K562 (cell line): ENCODE measurements around the gene VWA1. TPM values are rescaled to one million over a fixed set of nuclear protein-coding genes. Genes with fewer than 3 reads are reported as not detected.

Experiments used
- ATAC-seq: fragments of 200-7000 bp; cut with Tn5 transposase; 3 replicates; pipeline ENCODE4 v1.9.1; 2020; ENCODE audit warnings: moderate library complexity
- BruUV-seq: library from RNA; stranded (reverse); fragments of 400-500 nt; replicated peaks from 2 replicates; lab custom pipeline; 2021; lab: Mats Ljungman, UMichigan
- CTCF ChIA-PET: fragments of 300-600 bp; formaldehyde crosslinking; extraction: SDS; loops from one replicate; lab custom pipeline; 2021; ENCODE audit warnings: low intra/inter-chr PET ratio; lab: Yijun Ruan, JAX
- POLR2A ChIA-PET: fragments of 300-600, 350-650 bp; sonication (Branson Sonifier 250); formaldehyde crosslinking; extraction: SDS; loops from one replicate; lab custom pipeline; 2021; ENCODE audit warnings: antibody characterized with exemption, inconsistent platforms; lab: Yijun Ruan, JAX
- DNase-seq, 4 experiments: peaks; one replicate each; pipeline versions ENCODE4 v3.0.0 to v3.0.0-alpha.2; 2011 to 2018; ENCODE audit warnings: low spot score in 3 of 4, mixed read lengths in 3 of 4; ENCODE audit errors: extremely low read depth in 1 of 4
- FAIRE-seq: peaks from 2 replicates; lab custom pipeline; 2011; peaks lifted over from hg19 to GRCh38; lab: Jason Lieb, UNC
- H2AFZ ChIP-seq: 2 replicates; pipeline ENCODE4 v1.6.0; 2011; ENCODE audit warnings: low read depth, low read length, control low read depth, inconsistent platforms
- H3K27ac ChIP-seq: fragments of 200-600 bp; 3 replicates; pipeline ENCODE4 v1.8.0; 2011; ENCODE audit warnings: low read depth, mild to moderate bottlenecking, control low read depth, inconsistent platforms, low read length, moderate library complexity, mixed read lengths; ENCODE audit errors: extremely low read depth
- H3K27me3 ChIP-seq, 2 experiments: fragments of 300-600 bp in 1 of 2; 2 replicates in 1 of 2; 3 replicates in 1 of 2; pipeline versions ENCODE4 v1.6.0 to v1.8.0; 2011; ENCODE audit warnings: inconsistent platforms in 2 of 2, low read length in 2 of 2, mild to moderate bottlenecking in 1 of 2, mixed read lengths in 1 of 2, moderate library complexity in 1 of 2; ENCODE audit not compliant: control insufficient read depth in 2 of 2, insufficient read depth in 2 of 2
- H3K36me3 ChIP-seq: fragments of 300-600 bp; 3 replicates; pipeline ENCODE4 v1.8.0; 2011; ENCODE audit warnings: mild to moderate bottlenecking, low read length, inconsistent platforms; ENCODE audit not compliant: control insufficient read depth, insufficient read depth
- H3K4me1 ChIP-seq, 2 experiments: fragments of 200-600 bp in 1 of 2; replicated peaks in 1 of 2; 2 replicates in 1 of 2; 3 replicates in 1 of 2; pipeline versions ENCODE4 v1.5.1 to v1.8.0; 2011; ENCODE audit warnings: inconsistent platforms in 2 of 2, low read length in 2 of 2, mild to moderate bottlenecking in 1 of 2, mixed read lengths in 1 of 2, moderate library complexity in 1 of 2; ENCODE audit not compliant: control insufficient read depth in 2 of 2, insufficient read depth in 2 of 2
- H3K4me2 ChIP-seq: 2 replicates; pipeline ENCODE4 v1.6.1; 2011; ENCODE audit warnings: low read length, control low read depth, inconsistent platforms, mixed read lengths; ENCODE audit not compliant: insufficient read depth
- H3K4me3 ChIP-seq: fragments of 200-600 bp; sonication (generic), shearing (Covaris generic); 2 replicates; pipeline ENCODE4 v1.5.1; 2016; ENCODE audit warnings: control low read depth, inconsistent platforms
- H3K79me2 ChIP-seq: fragments of 200-600 bp; 3 replicates; pipeline ENCODE4 v1.8.0; 2011; ENCODE audit warnings: low read length, inconsistent platforms; ENCODE audit not compliant: control insufficient read depth, insufficient read depth
- H3K9ac ChIP-seq, 2 experiments: 2 replicates each; pipeline versions ENCODE4 v1.6.0 to v1.6.1; 2011; ENCODE audit warnings: low read depth in 2 of 2, low read length in 2 of 2, control low read depth in 1 of 2, inconsistent platforms in 1 of 2, mild to moderate bottlenecking in 1 of 2, mixed read lengths in 1 of 2; ENCODE audit not compliant: insufficient read depth in 1 of 2
- H3K9me1 ChIP-seq: one replicate; pipeline ENCODE4 v1.6.0; 2011; ENCODE audit warnings: inconsistent platforms, mild to moderate bottlenecking, low read length, moderate library complexity; ENCODE audit not compliant: control insufficient read depth, insufficient read depth
- H3K9me3 ChIP-seq: replicated peaks from 2 replicates; pipeline ENCODE4 v1.5.1; 2011; ENCODE audit warnings: low read depth, low read length, inconsistent platforms; ENCODE audit not compliant: control insufficient read depth, insufficient read depth
- H4K20me1 ChIP-seq: replicated peaks from 2 replicates; pipeline ENCODE4 v1.6.1; 2011; ENCODE audit warnings: low read length, inconsistent platforms, mixed read lengths; ENCODE audit not compliant: control insufficient read depth, insufficient read depth
- ARID1B ChIP-seq: fragments of 450-650 bp; IDR thresholded peaks from 2 replicates; pipeline ENCODE4 v1.6.1; 2016; ENCODE audit warnings: antibody characterized with exemption, mild to moderate bottlenecking, inconsistent platforms
- ARNT ChIP-seq, 2 experiments: fragments of 450-650 bp; IDR thresholded peaks; 2 replicates each; pipeline ENCODE4 v1.6.1; 2016; ENCODE audit warnings: mild to moderate bottlenecking in 1 of 2
- GABPA ChIP-seq: fragments of 200-800 bp; sonication (Bioruptor generic); conservative IDR thresholded peaks from 2 replicates; pipeline ENCODE4 v1.6.1; 2016; ENCODE audit warnings: low read depth, missing genetic modification characterization, missing compliant biosample characterization
- KLF13 ChIP-seq: fragments of 450-650 bp; IDR thresholded peaks from 2 replicates; pipeline ENCODE4 v1.6.1; 2016; ENCODE audit warnings: missing genetic modification characterization, low read depth, mild to moderate bottlenecking, missing compliant biosample characterization, moderate library complexity, borderline replicate concordance
- NCOA1 ChIP-seq: fragments of 450-650 bp; IDR thresholded peaks from 2 replicates; pipeline ENCODE4 v1.6.1; 2016; ENCODE audit warnings: low read depth
- RBM34 ChIP-seq: fragments of 200-400 bp; formaldehyde crosslinking; IDR thresholded peaks from 2 replicates; pipeline ENCODE4 v1.6.1; 2018; ENCODE audit warnings: low read length, borderline replicate concordance; ENCODE audit not compliant: insufficient read depth
- TBP ChIP-seq: optimal IDR thresholded peaks from 2 replicates; pipeline ENCODE3; 2011; ENCODE audit warnings: low read depth, low read length, improper control_type of control experiment
- ZNF778 ChIP-seq: fragments of 450-650 bp; formaldehyde crosslinking; IDR thresholded peaks from 2 replicates; pipeline ENCODE4 v1.4.0; 2020; ENCODE audit warnings: mild to moderate bottlenecking, moderate library complexity
- ZSCAN29 ChIP-seq: fragments of 450-650 bp; IDR thresholded peaks from 2 replicates; pipeline ENCODE4 v1.6.1; 2017
- ZSCAN32 ChIP-seq: fragments of 450-650 bp; formaldehyde crosslinking; IDR thresholded peaks from 2 replicates; pipeline ENCODE4 v1.4.0; 2020; ENCODE audit warnings: mild to moderate bottlenecking, moderate library complexity
- WGBS: fragments of 100-300 bp; shearing (Covaris generic); methylation state at CpG from one replicate; pipeline ENCODE4 v1.1.6; 2016; ENCODE audit warnings: low coverage, mixed read lengths; ENCODE audit not compliant: insufficient coverage; ENCODE audit errors: missing lambda C conversion rate; 5-methylcytosine and 5-hydroxymethylcytosine counted together
- in situ Hi-C: fragments of 300-500 bp; cut with MboI; formaldehyde crosslinking; loops from 4 replicates; pipeline ENCODE4 v1.15.0; 2018; ENCODE audit warnings: inconsistent platforms, mixed read lengths
- intact Hi-C: fragments of 100-400 bp; cut with micrococcal nuclease; formaldehyde crosslinking; loops from 2 replicates; pipeline ENCODE4 v1.14.2; 2022
- polyA plus RNA-seq, 8 experiments: library from polyadenylated mRNA; depleted of rRNA in 4 of 8; stranded (reverse) in 5 of 8; unstranded in 3 of 8; fragments of >200 nt; fragmentation: Nextera tagmentation in 2 of 8; fragmentation: Illumina TruSeq in 1 of 8; extraction: Ambion mirVana in 2 of 8; extraction: Trizol in 1 of 8; gene quantifications; 2 replicates each; pipeline versions ENCODE4 v1.2.1 to v1.2.3, GENCODE V29; 2011 to 2014; ENCODE audit warnings: inconsistent platforms in 1 of 8, missing spikeins in 1 of 8
- total RNA-seq, 7 experiments: library from RNA; depleted of rRNA in 6 of 7; stranded (reverse); fragments of >200 nt in 6 of 7; fragmentation: Illumina TruSeq in 2 of 7; extraction: Trizol in 2 of 7; gene quantifications; 2 replicates each; pipeline versions ENCODE4 v1.2.1 to v1.2.3, GENCODE V29; 2011 to 2021; ENCODE audit warnings: low replicate concordance in 1 of 7
- TF ChIP-seq, protein P1 (sequence below): fragments of 250-450 bp; sonication (Bioruptor Pico); IDR thresholded peaks from 2 replicates; pipeline ENCODE4 v1.5.0; 2021; ENCODE audit warnings: mild to moderate bottlenecking, borderline replicate concordance
- TF ChIP-seq, protein P2 (sequence below): fragments of 450-650 bp; IDR thresholded peaks from 2 replicates; pipeline ENCODE4 v1.6.1; 2018; ENCODE audit warnings: mild to moderate bottlenecking, low read depth; ENCODE audit not compliant: partially characterized antibody
- TF ChIP-seq, protein P3 (sequence below): fragments of 450-650 bp; IDR thresholded peaks from 2 replicates; pipeline ENCODE4 v1.6.1; 2016
- TF ChIP-seq, protein P4 (sequence below): sonication (generic); formaldehyde crosslinking; IDR thresholded peaks from 2 replicates; pipeline ENCODE4 v1.8.0; 2022; ENCODE audit warnings: missing genetic modification reagents, mild to moderate bottlenecking, borderline replicate concordance

Gene VWA1
- total and polyA plus RNA-seq, 9 of the 15 experiments (the other 6 are each of a cell fraction or from before 2014, with no cell fraction given), result 0.01 to 6.4 (median 0.85) TPM

DNA sequence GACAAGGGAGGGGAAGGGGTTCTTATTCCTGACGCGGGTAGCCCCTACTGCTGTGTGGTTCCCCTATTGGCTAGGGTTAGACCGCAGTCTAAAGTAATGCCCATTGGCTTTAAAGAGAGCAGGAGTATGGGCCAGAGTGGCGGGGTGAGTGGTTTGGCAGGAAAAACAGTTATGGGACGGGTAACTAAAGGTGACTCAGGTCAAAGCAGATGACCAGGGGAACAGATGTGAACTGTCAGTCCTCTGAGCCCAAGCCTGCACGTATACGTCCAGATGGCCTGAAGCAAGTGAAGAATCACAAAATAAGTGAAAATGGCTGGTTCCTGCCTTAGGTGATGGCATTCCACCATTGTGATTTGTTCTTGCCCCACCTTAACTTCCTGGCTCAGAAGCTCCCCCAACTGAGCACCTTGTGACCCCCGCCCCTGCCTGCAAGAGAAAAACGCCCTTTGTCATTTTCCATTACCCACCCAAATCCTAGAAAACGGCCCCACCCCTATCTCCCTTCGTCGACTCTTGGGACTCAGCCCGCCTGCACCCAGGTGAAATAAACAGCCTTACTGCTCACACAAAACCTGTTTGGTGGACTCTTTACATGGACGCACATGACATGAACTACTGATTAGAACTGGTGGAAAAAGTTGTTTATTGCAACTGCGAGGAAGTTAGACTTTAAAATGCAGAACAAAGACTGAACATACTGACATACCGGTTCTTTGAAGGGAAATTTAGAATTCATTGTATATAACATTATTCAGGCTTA, 35.3 kb downstream of the VWA1 start:
- Histone ChIP-seq H3K36me3 (peaks cover 17% of the 10 kb centered on the region; the same call in 2 of the 3 replicates), H3K27ac (peak overlapping the region; percentile 91), H3K4me1 (peaks cover 0 to 36% of the 10 kb centered on the region in 2 experiments; a peak in 3 of 5 replicates), H4K20me1 (no peaks in the 10 kb centered on the region; the same call in 1 of the 2 replicates), H3K4me2 (peak overlapping the region; percentile 96), H3K9me3 (peaks cover 2% of the 10 kb centered on the region; the same call in 1 of the 2 replicates), H2AFZ (peak overlapping the region; percentile 76), H3K79me2 (peaks cover 51% of the 10 kb centered on the region), H3K27me3 (no peaks in the 10 kb centered on the region), H3K9ac (peak overlapping the region; percentile 90 to 95), H3K4me3 (peak overlapping the region; percentile 68), H3K9me1 (no peaks in the 10 kb centered on the region)
- in situ Hi-C loops (no loop called here), intact Hi-C loops (loop anchor here (1.0 kb wide), 1 partner anchor 64 kb away; the partner anchor contains the start of gene MRPL20)
- 16% methylated on average over 16 of the region's 16 CpGs for WGBS
- peak in 2 of 4 experiments; percentile 36 to 68 for DNase-seq
- peak; percentile 6 for ATAC-seq
- BruUV-seq, result TSS peak; percentile 95
- CTCF ChIA-PET, result no interaction called here
- FAIRE-seq, result no peak
- POLR2A ChIA-PET, result no interaction called here
- TF ChIP-seq ZSCAN29, result no peak
- TF ChIP-seq ZSCAN32 (CRISPR knock-in tag), result no peak
- no peak for TF ChIP-seq KLF13 (tag)
- TF ChIP-seq, protein P1, sequence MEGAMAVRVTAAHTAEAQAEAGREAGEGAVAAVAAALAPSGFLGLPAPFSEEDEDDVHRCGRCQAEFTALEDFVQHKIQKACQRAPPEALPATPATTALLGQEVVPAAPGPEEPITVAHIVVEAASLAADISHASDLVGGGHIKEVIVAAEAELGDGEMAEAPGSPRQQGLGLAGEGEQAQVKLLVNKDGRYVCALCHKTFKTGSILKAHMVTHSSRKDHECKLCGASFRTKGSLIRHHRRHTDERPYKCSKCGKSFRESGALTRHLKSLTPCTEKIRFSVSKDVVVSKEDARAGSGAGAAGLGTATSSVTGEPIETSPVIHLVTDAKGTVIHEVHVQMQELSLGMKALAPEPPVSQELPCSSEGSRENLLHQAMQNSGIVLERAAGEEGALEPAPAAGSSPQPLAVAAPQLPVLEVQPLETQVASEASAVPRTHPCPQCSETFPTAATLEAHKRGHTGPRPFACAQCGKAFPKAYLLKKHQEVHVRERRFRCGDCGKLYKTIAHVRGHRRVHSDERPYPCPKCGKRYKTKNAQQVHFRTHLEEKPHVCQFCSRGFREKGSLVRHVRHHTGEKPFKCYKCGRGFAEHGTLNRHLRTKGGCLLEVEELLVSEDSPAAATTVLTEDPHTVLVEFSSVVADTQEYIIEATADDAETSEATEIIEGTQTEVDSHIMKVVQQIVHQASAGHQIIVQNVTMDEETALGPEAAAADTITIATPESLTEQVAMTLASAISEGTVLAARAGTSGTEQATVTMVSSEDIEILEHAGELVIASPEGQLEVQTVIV (CRISPR knock-in tag), result no peak
- TF ChIP-seq, protein P2, sequence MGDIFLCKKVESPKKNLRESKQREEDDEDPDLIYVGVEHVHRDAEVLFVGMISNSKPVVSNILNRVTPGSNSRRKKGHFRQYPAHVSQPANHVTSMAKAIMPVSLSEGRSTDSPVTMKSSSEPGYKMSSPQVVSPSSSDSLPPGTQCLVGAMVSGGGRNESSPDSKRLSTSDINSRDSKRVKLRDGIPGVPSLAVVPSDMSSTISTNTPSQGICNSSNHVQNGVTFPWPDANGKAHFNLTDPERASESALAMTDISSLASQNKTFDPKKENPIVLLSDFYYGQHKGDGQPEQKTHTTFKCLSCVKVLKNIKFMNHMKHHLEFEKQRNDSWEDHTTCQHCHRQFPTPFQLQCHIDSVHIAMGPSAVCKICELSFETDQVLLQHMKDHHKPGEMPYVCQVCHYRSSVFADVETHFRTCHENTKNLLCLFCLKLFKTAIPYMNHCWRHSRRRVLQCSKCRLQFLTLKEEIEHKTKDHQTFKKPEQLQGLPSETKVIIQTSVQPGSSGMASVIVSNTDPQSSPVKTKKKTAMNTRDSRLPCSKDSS, result no peak
- TF ChIP-seq, protein P3, sequence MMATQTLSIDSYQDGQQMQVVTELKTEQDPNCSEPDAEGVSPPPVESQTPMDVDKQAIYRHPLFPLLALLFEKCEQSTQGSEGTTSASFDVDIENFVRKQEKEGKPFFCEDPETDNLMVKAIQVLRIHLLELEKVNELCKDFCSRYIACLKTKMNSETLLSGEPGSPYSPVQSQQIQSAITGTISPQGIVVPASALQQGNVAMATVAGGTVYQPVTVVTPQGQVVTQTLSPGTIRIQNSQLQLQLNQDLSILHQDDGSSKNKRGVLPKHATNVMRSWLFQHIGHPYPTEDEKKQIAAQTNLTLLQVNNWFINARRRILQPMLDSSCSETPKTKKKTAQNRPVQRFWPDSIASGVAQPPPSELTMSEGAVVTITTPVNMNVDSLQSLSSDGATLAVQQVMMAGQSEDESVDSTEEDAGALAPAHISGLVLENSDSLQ, result no peak
- no peak for TF ChIP-seq ZNF778
- peak; percentile 6 for TF ChIP-seq TBP
- TF ChIP-seq ARID1B, result peak; percentile 23; the same call in 1 of the 2 replicates
- TF ChIP-seq ARNT (IDR thresholded peaks at IDR 0.05), result 0 out of 4 replicates have a peak, but pooled peaks of 1 of the 2 experiments have one; percentile 1
- TF ChIP-seq RBM34, result no peak
- TF ChIP-seq NCOA1, result peak; percentile 27; the same call in 1 of the 2 replicates
- TF ChIP-seq, protein P4, sequence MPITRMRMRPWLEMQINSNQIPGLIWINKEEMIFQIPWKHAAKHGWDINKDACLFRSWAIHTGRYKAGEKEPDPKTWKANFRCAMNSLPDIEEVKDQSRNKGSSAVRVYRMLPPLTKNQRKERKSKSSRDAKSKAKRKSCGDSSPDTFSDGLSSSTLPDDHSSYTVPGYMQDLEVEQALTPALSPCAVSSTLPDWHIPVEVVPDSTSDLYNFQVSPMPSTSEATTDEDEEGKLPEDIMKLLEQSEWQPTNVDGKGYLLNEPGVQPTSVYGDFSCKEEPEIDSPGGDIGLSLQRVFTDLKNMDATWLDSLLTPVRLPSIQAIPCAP, result no peak
- no peak for TF ChIP-seq GABPA (tag)
